SK-N-MC (cell line): ENCODE results near the gene AAR2.

ENCODE experiments used
- EZH2 ChIP-seq: fragments of 200-600 bp; sonication (generic); IDR thresholded peaks from one replicate; pipeline ENCODE4 v1.6.1; 2017; ENCODE audit warnings: antibody characterized with exemption
- FOXP2 ChIP-seq: optimal IDR thresholded peaks from 2 replicates; pipeline ENCODE3; 2011; ENCODE audit warnings: mild to moderate bottlenecking, moderate library complexity; ENCODE audit not compliant: insufficient read depth; ENCODE audit errors: extremely low read length, control extremely low read depth
- POLR2AphosphoS5 ChIP-seq: IDR thresholded peaks from 2 replicates; pipeline ENCODE4 v1.6.1; 2012; ENCODE audit warnings: mild to moderate bottlenecking, low read depth, low read length, borderline replicate concordance

GRCh38 chr20:36234771-36235320 is 1.4 kb upstream of the AAR2 start:
- no peak for TF ChIP-seq POLR2AphosphoS5
- no peak for TF ChIP-seq EZH2
- TF ChIP-seq FOXP2: no peak
